Activated CD4-positive, alpha-beta T cell treated with anti-CD3 and anti-CD28 coated beads, Interleukin-2, amount 10 ng/mL, durations not matched to agents 24 days and 14 days (primary cell): ENCODE measurements around the gene UBP1. TPM values are rescaled to one million over a fixed set of nuclear protein-coding genes. Genes with fewer than 3 reads are reported as not detected.

Experiments used
- DNase-seq: peaks from one replicate; pipeline ENCODE4 v3.0.0; 2022
- H3K27ac Mint-ChIP-seq: one replicate; pipeline ENCODE4 v1.8.0; 2022; ENCODE audit warnings: mild to moderate bottlenecking, mixed read lengths
- H3K27me3 Mint-ChIP-seq: one replicate; pipeline ENCODE4 v1.8.0; 2022; ENCODE audit warnings: mixed read lengths
- H3K36me3 Mint-ChIP-seq: one replicate; pipeline ENCODE4 v1.8.0; 2022; ENCODE audit warnings: low read depth, mild to moderate bottlenecking, mixed read lengths
- H3K4me1 Mint-ChIP-seq: one replicate; pipeline ENCODE4 v1.8.0; 2021; ENCODE audit warnings: mixed read lengths
- H3K4me3 Mint-ChIP-seq: one replicate; pipeline ENCODE4 v1.8.0; 2022; ENCODE audit warnings: mild to moderate bottlenecking, moderate library complexity, mixed read lengths
- H3K9me3 Mint-ChIP-seq: one replicate; pipeline ENCODE4 v1.8.0; 2021; ENCODE audit warnings: mixed read lengths
- intact Hi-C: fragments of 100-400 bp; cut with micrococcal nuclease; formaldehyde crosslinking; loops from one replicate; pipeline ENCODE4 v1.15.1; 2023
- total RNA-seq: library from RNA; stranded (reverse); gene quantifications from 2 replicates; pipeline ENCODE4 v1.2.3, GENCODE V29; 2022

The UBP1 gene
- total RNA-seq, 1 donor from 2014 or later = 74.1 TPM

GRCh38 chr3:33392703-33393125 lies 47.5 kb downstream of the UBP1 start:
- Mint-ChIP-seq H3K27me3 (no peaks in the 10 kb centered on the region), H3K36me3 (peaks cover 73% of the 10 kb centered on the region), H3K4me3 (no peak overlapping the region), H3K27ac (no peak overlapping the region), H3K4me1 (peaks cover 20% of the 10 kb centered on the region), H3K9me3 (no peaks in the 10 kb centered on the region)
- DNase-seq = no peak
- intact Hi-C loops = no loop called here

- no peaks in the 10 kb centered on the region for H3K27me3 Mint-ChIP-seq
- peaks cover 70% of the 10 kb centered on the region for H3K36me3 Mint-ChIP-seq
- intact Hi-C loops = no loop called here
- peaks cover 20% of the 10 kb centered on the region for H3K4me1 Mint-ChIP-seq
- peak overlapping the region; percentile 7 for H3K27ac Mint-ChIP-seq
- no peak for DNase-seq
- H3K4me3 Mint-ChIP-seq = no peak overlapping the region
- H3K9me3 Mint-ChIP-seq = no peaks in the 10 kb centered on the region
Measured at GRCh38 chr3:33392144-33392543, 48.1 kb downstream of the UBP1 start.

GRCh38 chr3:33391255-33391995 lies 48.8 kb downstream of the UBP1 start:
- DNase-seq = no peak
- Mint-ChIP-seq H3K4me3 (no peak overlapping the region), H3K27me3 (no peaks in the 10 kb centered on the region), H3K9me3 (no peaks in the 10 kb centered on the region), H3K27ac (peak overlapping the region; percentile 7), H3K4me1 (peaks cover 25% of the 10 kb centered on the region), H3K36me3 (peaks cover 70% of the 10 kb centered on the region)
- intact Hi-C loops = no loop called here

DNA sequence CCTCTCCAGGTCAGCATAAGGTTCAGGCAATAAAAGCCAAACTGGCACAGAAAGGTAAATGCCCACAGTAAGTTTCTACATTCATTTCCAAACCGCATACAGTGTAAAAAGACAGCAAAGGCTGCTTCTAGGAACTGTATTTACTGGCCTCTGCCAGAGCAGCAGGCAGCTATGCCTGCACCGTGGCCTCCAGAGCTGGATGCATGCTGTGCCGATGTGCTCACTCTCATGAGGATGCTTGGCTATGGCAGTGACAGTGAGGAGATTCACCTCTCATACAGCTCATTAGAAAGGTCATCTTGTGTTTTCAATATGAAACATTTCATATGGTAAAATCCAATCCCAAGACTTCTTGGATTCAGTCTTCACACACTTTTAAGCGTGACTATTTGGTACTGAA lies 50.3 kb downstream of the UBP1 start:
- Mint-ChIP-seq H3K9me3 (no peaks in the 10 kb centered on the region), H3K4me3 (no peak overlapping the region), H3K27me3 (no peaks in the 10 kb centered on the region), H3K36me3 (peaks cover 65% of the 10 kb centered on the region), H3K4me1 (peaks cover 35% of the 10 kb centered on the region), H3K27ac (no peak overlapping the region)
- intact Hi-C loops = loop anchor here (5.0 kb wide), 1 partner anchor 47 kb away; no protein-coding TSS in a partner anchor
- DNase-seq = no peak

GRCh38 chr3:33388374-33389100 lies 51.7 kb downstream of the UBP1 start:
- Mint-ChIP-seq H3K27ac (no peak overlapping the region), H3K36me3 (peaks cover 63% of the 10 kb centered on the region)
- intact Hi-C loops = loop anchor here (5.0 kb wide), 1 partner anchor 49 kb away; no protein-coding TSS in a partner anchor

GRCh38 chr3:33386631-33387030 lies 53.6 kb downstream of the UBP1 start:
- no peak overlapping the region for H3K27ac Mint-ChIP-seq
- no peak overlapping the region for H3K4me3 Mint-ChIP-seq
- intact Hi-C loops = loop anchor here (5.0 kb wide), 1 partner anchor 51 kb away; no protein-coding TSS in a partner anchor
- no peak for DNase-seq
- no peaks in the 10 kb centered on the region for H3K27me3 Mint-ChIP-seq
- no peaks in the 10 kb centered on the region for H3K9me3 Mint-ChIP-seq
- peaks cover 46% of the 10 kb centered on the region for H3K36me3 Mint-ChIP-seq
- peaks cover 27% of the 10 kb centered on the region for H3K4me1 Mint-ChIP-seq

More at GRCh38 chr3:33388374-33389100, 51.7 kb downstream of the UBP1 start:
- H3K27me3 Mint-ChIP-seq = no peaks in the 10 kb centered on the region
- no peak overlapping the region for H3K4me3 Mint-ChIP-seq
- H3K9me3 Mint-ChIP-seq = no peaks in the 10 kb centered on the region
- DNase-seq = no peak
- peaks cover 35% of the 10 kb centered on the region for H3K4me1 Mint-ChIP-seq

DNA sequence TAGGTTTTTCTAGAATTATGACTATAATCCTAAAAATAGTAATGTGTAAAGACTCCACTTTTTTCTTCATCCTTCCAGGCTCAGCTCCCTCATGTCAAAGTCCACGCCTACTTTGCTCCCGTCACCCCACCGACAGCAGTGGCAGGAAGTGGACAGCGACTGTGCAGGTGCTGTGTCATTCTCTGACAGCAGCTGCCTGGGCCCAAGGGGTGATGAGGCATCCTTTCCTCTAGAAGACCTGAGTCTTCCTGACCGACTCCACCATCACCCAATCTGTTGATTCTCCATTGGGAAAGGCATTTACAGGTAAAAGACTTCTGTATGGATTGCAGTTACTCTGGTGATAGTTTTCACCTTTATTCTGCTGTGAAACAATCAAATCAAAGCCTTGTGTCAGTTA lies 54.8 kb downstream of the UBP1 start:
- H3K27me3 Mint-ChIP-seq = no peaks in the 10 kb centered on the region
- DNase-seq = peak; percentile 83
- no peak overlapping the region for H3K4me3 Mint-ChIP-seq
- H3K36me3 Mint-ChIP-seq = peaks cover 34% of the 10 kb centered on the region
- H3K9me3 Mint-ChIP-seq = no peaks in the 10 kb centered on the region
- intact Hi-C loops = loop anchor here (5.0 kb wide), 1 partner anchor 52 kb away; no protein-coding TSS in a partner anchor
- peak overlapping the region; percentile 51 for H3K27ac Mint-ChIP-seq
- H3K4me1 Mint-ChIP-seq = peaks cover 22% of the 10 kb centered on the region

DNA sequence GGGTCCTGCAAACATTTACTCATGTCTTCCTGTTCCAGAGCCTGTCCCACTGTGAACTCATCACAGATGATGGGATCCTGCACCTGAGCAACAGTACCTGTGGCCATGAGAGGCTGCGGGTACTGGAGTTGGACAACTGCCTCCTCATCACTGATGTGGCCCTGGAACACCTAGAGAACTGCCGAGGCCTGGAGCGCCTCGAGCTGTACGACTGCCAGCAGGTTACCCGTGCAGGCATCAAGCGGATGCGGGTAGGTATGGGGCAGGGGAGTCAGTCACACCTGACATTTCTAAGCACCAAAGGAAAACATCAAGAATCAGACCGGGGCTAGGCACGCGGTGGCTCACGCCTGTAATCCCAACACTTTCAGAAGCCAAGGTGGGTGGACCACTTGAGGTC lies 56.3 kb downstream of the UBP1 start:
- intact Hi-C loops = no loop called here
- Mint-ChIP-seq H3K36me3 (peaks cover 22% of the 10 kb centered on the region), H3K9me3 (no peaks in the 10 kb centered on the region), H3K27ac (no peak overlapping the region), H3K4me3 (no peak overlapping the region), H3K27me3 (no peaks in the 10 kb centered on the region), H3K4me1 (peaks cover 20% of the 10 kb centered on the region)
- no peak for DNase-seq

DNA sequence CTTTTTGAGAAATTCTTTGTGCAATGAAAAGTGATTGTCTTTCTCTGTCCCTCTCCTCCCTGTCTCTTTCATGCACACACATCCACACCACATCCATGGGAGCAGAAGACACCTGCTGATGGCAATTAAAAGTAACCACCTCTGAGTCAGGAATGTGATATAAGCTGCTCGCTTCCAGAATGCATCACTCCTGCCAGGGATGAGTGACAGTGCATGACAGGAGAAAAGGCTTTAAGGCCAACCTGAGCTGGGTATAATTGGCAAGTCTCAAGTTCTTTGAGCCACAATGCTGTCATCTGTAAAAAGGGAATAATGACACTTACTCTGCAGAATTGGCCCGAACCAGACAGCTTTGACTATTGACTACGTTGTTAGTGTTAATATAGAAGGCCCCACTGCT lies 59.6 kb downstream of the UBP1 start:
- Mint-ChIP-seq H3K4me1 (peaks cover 7% of the 10 kb centered on the region), H3K9me3 (no peaks in the 10 kb centered on the region), H3K4me3 (no peak overlapping the region), H3K27me3 (no peaks in the 10 kb centered on the region), H3K27ac (no peak overlapping the region), H3K36me3 (peaks cover 6% of the 10 kb centered on the region)
- no peak for DNase-seq
- intact Hi-C loops = no loop called here

DNA sequence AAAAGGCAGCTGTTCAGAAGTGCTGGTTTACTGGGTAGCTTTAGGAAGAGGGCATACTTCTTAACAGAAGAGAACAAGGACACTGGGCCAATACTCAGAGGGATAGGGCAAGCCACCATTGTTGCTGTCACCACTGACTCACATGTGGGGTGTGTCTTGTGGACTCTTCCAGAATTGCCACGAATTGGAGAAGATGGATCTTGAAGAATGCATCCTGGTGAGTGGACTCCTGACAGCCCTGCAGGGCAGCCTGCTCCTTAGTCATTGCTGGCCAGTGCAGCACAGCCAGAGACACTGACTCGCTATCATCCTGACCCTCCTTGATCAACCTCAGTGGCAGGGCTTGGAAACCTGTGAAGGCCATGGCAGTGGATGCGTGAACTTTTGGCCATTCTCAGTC lies 62.3 kb downstream of the UBP1 start:
- Mint-ChIP-seq H3K36me3 (no peaks in the 10 kb centered on the region), H3K27ac (no peak overlapping the region), H3K4me1 (peaks cover under 1% of the 10 kb centered on the region), H3K27me3 (no peaks in the 10 kb centered on the region), H3K4me3 (no peak overlapping the region), H3K9me3 (no peaks in the 10 kb centered on the region)
- DNase-seq = no peak
- intact Hi-C loops = no loop called here

DNA sequence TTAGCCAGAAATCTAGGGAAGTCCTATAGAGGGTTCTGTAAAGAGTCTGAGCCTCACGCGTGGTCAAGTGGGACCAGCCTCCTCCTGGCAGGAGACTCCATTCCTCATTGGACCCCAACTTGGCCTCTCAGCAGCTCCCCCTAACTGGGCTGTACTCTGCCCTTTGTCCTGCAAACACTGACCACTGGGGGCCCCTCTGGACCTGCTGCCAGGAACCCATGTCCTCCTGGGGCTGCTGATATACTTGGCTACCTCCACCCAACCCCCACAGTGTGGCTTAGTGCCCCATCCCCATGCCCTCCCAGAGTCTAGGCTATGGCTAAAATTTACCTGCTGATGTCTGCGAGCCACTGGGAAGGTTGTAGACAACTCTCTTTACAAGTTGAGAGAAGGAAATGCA lies 62.7 kb downstream of the UBP1 start:
- Mint-ChIP-seq H3K4me3 (no peak overlapping the region), H3K4me1 (peaks cover 4% of the 10 kb centered on the region), H3K27ac (no peak overlapping the region), H3K36me3 (no peaks in the 10 kb centered on the region), H3K27me3 (no peaks in the 10 kb centered on the region), H3K9me3 (no peaks in the 10 kb centered on the region)
- no peak for DNase-seq
- intact Hi-C loops = no loop called here

- DNase-seq = no peak
- Mint-ChIP-seq H3K9me3 (no peaks in the 10 kb centered on the region), H3K36me3 (no peaks in the 10 kb centered on the region), H3K4me3 (no peak overlapping the region), H3K27me3 (peaks cover under 1% of the 10 kb centered on the region), H3K4me1 (peaks cover 5% of the 10 kb centered on the region), H3K27ac (no peak overlapping the region)
- intact Hi-C loops = loop anchor here (1.0 to 5.0 kb wide), 2 partner anchors 414 to 426 kb away; no protein-coding TSS in a partner anchor
Measured at GRCh38 chr3:33373082-33373437, 67.1 kb downstream of the UBP1 start.

DNA sequence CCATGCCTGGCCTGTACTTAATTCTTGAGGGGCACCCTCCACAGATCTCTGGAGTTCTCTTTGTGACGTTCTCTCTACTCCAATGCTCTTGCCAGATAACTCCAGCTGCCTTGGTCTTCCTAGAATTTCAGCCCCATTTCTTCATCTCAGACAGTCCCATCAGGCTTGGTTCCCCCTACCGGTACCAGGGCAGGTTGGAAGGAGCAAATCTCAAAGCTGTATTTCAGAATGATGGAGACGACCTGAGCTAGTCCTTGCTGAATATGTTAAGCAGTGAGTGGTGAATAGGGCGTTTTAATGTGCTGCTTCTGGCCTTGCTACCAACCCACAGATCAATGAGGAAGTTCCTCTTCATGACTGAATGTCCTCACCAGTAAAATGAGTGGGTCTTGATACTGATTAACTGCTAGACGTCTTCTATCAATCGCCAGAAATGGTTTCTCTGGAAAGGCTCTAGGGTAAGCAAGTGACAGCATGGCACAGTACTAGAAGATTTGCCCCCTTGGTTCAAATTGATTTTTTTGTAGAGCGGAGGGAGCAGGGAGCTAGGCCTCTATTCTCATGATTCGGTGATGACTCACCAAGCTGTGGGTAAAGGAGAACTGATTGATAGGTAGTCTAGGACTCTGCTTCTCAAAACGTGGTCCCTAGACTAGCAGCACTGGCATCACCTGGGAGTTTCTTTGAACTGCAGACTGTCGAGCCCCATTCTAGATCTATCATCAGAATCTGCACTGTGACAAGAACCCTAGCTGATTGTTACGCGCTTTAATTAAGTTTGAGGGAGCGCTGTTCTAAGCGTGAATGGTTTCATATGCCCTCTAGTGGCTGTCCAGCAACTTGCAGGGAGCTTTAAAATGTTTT lies 67.8 kb downstream of the UBP1 start:
- Mint-ChIP-seq H3K4me3 (no peak overlapping the region), H3K9me3 (no peaks in the 10 kb centered on the region), H3K4me1 (peaks cover 5% of the 10 kb centered on the region), H3K36me3 (no peaks in the 10 kb centered on the region), H3K27me3 (peaks cover 7% of the 10 kb centered on the region), H3K27ac (no peak overlapping the region)
- intact Hi-C loops = loop anchor here (1.0 to 5.0 kb wide), 3 partner anchors 241 to 425 kb away; no protein-coding TSS in a partner anchor
- DNase-seq = peak; percentile 82
